ENCODE data around the gene ARHGAP5.

GRCh38 chr14:32186248-32186647, 109.1 kb downstream of the ARHGAP5 start:
- TF ChIP-seq, protein P1, sequence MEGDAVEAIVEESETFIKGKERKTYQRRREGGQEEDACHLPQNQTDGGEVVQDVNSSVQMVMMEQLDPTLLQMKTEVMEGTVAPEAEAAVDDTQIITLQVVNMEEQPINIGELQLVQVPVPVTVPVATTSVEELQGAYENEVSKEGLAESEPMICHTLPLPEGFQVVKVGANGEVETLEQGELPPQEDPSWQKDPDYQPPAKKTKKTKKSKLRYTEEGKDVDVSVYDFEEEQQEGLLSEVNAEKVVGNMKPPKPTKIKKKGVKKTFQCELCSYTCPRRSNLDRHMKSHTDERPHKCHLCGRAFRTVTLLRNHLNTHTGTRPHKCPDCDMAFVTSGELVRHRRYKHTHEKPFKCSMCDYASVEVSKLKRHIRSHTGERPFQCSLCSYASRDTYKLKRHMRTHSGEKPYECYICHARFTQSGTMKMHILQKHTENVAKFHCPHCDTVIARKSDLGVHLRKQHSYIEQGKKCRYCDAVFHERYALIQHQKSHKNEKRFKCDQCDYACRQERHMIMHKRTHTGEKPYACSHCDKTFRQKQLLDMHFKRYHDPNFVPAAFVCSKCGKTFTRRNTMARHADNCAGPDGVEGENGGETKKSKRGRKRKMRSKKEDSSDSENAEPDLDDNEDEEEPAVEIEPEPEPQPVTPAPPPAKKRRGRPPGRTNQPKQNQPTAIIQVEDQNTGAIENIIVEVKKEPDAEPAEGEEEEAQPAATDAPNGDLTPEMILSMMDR (IDR thresholded peaks at IDR 0.05): no peak
- TF ChIP-seq EP300 (IDR thresholded peaks at IDR 0.05): no peak

Measured in ovary (tissue), 3 donors.